Fibroblast of the aortic adventitia (primary cell): Measurements from ENCODE around the gene RYR3. TPM values are rescaled to one million over a fixed set of nuclear protein-coding genes. Genes with fewer than 3 reads are reported as not detected.

ENCODE experiments used
- DNase-seq: peaks from one replicate; pipeline ENCODE4 v3.0.0-alpha.2; 2010; ENCODE audit warnings: low read depth
- H3K4me3 ChIP-seq: 2 replicates; pipeline ENCODE4 v1.5.1; 2011; ENCODE audit warnings: low read depth, mild to moderate bottlenecking, control low read depth, low read length, moderate library complexity
- CTCF ChIP-seq: IDR thresholded peaks from 2 replicates; pipeline ENCODE4 v1.5.1; 2011; ENCODE audit warnings: mild to moderate bottlenecking, low read length, control low read depth, inconsistent platforms; ENCODE audit not compliant: insufficient read depth
- total RNA-seq: library from RNA; depleted of rRNA; stranded (reverse); fragments of >200 nt; gene quantifications from 2 replicates; pipeline ENCODE4 v1.2.3, GENCODE V29; 2012; ENCODE audit warnings: low replicate concordance

The RYR3 gene
- total RNA-seq, 1 donor: not detected

- no peak overlapping the region for H3K4me3 ChIP-seq
- no peak for DNase-seq
- no peak for TF ChIP-seq CTCF
Observed at GRCh38 chr15:33283576-33283975, 27.2 kb upstream of the RYR3 start.

GRCh38 chr15:33284336-33284735, 26.4 kb upstream of the RYR3 start:
- TF ChIP-seq CTCF: no peak
- H3K4me3 ChIP-seq: no peak overlapping the region
- DNase-seq: no peak

DNA sequence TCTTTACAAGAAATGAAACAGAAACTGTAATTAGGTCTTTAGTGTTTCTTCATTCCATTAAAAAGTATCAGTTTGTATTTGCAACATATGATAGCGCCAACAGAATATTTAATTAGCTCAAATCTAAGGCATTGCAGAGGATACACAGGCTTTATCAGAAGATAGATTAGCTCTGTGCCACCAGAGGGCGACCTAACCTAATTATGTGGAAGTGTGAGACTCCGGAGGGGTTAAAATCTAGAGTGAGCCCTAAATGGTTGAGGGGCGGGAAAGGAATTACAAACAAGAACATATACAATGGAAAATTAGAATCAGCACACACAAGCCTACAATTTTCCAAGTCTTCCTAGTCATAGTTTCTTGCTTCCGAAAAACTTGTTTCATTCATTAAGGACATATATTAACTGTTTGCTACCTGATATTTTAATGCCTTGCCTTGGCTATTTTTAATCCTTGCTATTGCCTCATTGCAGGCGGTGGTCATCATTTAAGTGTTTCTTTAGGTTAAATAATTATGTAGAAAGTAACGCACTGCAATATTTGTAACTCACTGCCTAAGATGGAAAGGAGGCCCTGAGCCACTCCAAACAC, 18.0 kb upstream of the RYR3 start:
- no peak overlapping the region for H3K4me3 ChIP-seq
- TF ChIP-seq CTCF: peak; percentile 62
- peak; percentile 56 for DNase-seq

DNA sequence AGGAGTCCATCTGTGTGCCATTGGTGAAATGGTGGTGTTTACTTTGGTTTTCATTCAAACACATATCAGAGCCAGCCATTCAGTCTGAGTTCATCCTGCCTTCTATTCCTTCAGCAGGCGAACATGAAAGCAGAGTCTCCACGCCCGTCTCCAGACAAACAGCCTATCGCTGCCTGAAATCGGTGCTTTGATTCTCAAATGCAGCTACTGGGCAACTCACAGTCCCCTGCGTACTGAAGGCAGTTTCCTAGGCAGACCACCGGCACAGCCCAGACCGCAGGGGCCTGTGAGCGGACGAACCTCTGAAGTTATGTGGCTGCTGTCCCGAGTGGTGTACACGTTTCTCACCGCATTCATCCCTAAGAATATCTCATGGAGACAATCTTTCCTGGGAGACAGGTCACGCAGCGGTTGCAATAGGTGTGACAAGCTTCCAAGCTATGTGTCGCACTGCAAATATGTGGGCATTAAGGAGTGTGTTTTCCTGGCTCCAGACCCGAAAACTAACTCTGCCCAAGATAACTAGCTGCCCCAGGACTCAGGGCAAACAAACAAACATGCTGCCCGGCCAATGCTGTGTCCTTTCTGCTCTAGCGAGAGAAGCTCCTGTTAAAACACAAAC, 16.9 kb upstream of the RYR3 start:
- H3K4me3 ChIP-seq: peak overlapping the region; percentile 28
- DNase-seq: peak; percentile 30
- no peak for TF ChIP-seq CTCF

DNA sequence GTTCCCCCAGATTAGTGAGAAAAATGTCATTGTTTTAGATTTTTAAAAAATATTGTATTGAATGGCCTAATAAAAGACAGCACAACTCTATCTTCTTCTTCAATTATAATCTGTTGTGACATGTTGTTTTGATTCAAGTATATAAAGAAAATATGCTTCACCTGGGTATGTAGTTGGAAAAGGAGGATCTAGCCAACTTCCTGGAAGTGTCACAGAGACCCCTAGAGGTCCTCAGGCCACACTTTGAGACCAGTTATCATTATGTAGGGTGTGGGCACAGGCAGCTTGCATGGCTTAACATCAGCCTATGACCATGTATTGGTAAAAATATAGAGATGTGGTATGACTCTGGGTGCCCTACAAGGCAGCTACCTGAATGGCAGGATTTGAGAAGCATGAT, 14.7 kb upstream of the RYR3 start:
- no peak for DNase-seq

GRCh38 chr15:33296856-33297255, 13.9 kb upstream of the RYR3 start:
- no peak for TF ChIP-seq CTCF
- no peak for DNase-seq
- no peak overlapping the region for H3K4me3 ChIP-seq

More for the DNA sequence above, 14.7 kb upstream of the RYR3 start:
- no peak for TF ChIP-seq CTCF
- H3K4me3 ChIP-seq: no peak overlapping the region

- TF ChIP-seq CTCF: no peak
- no peak for DNase-seq
- H3K4me3 ChIP-seq: no peak overlapping the region
Observed at GRCh38 chr15:33298631-33299030, 12.1 kb upstream of the RYR3 start.
